ENCODE data around the gene INPP5K.

- TF ChIP-seq POLR2A (IDR thresholded peaks at IDR 0.05; ENCODE audit: low read depth, low read length) (no peak), POLR2AphosphoS5 (IDR thresholded peaks at IDR 0.05; ENCODE audit: low read depth, low read length) (no peak), TAF1 (IDR thresholded peaks at IDR 0.05; ENCODE audit: low read depth, low read length) (no peak), POU2F2 (IDR thresholded peaks at IDR 0.05; ENCODE audit: low read depth, low read length) (no peak), PAX5 (IDR thresholded peaks at IDR 0.05; ENCODE audit: insufficient read depth, low read length, severe bottlenecking) (no peak)
Observed at GRCh38 chr17:1471911-1472821, 44.2 kb downstream of the INPP5K start.

Data from GM12891 (cell line).